ENCODE data around the gene FHOD3.

DNA sequence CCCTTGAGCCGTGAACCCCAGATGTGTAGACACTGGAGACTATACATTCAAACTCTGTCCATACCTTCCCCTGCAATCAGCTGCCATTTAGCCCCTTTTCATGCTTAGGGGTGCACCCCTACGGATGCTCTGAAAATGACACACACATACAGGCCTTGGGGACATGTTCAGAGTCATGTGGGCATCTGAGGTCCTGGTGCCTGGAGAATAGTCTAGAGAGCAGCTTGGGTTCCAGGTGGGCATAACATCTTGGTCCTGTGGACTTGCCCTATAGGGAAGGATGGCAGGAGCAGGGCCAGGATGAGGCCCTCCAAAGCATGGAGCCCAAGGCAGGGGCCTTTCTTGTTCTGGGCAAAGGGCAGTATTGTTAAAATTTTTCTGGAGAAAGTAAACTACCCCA lies 9.9 kb upstream of the FHOD3 start:
- TF ChIP-seq, protein P1, sequence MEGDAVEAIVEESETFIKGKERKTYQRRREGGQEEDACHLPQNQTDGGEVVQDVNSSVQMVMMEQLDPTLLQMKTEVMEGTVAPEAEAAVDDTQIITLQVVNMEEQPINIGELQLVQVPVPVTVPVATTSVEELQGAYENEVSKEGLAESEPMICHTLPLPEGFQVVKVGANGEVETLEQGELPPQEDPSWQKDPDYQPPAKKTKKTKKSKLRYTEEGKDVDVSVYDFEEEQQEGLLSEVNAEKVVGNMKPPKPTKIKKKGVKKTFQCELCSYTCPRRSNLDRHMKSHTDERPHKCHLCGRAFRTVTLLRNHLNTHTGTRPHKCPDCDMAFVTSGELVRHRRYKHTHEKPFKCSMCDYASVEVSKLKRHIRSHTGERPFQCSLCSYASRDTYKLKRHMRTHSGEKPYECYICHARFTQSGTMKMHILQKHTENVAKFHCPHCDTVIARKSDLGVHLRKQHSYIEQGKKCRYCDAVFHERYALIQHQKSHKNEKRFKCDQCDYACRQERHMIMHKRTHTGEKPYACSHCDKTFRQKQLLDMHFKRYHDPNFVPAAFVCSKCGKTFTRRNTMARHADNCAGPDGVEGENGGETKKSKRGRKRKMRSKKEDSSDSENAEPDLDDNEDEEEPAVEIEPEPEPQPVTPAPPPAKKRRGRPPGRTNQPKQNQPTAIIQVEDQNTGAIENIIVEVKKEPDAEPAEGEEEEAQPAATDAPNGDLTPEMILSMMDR (IDR thresholded peaks at IDR 0.05), result no peak
- TF ChIP-seq POLR2AphosphoS5 (IDR thresholded peaks at IDR 0.05; ENCODE audit: low read depth, low read length), result no peak
- no peak for TF ChIP-seq SIN3A (IDR thresholded peaks at IDR 0.05; ENCODE audit: borderline replicate concordance, insufficient read depth, low read depth, low read length)

Measured in Panc1 (cell line).